Ectodermal cell (in vitro differentiated cells): Measurements from ENCODE around the gene PPP2R5A.
"Not testable (repeated sequence)": the region's sequence is repeated elsewhere in the genome, so short reads cannot be mapped to it uniquely, and the experiment has no call there.

Experiments used
- H3K27ac ChIP-seq: 2 replicates; pipeline ENCODE4 v1.7.0; 2013; ENCODE audit warnings: mild to moderate bottlenecking, low read depth, low read length; ENCODE audit not compliant: insufficient read depth, poor library complexity, severe bottlenecking
- H3K27me3 ChIP-seq: 2 replicates; pipeline ENCODE4 v1.7.0; 2013; ENCODE audit warnings: mild to moderate bottlenecking, low read length; ENCODE audit not compliant: insufficient read depth, control insufficient read depth, poor library complexity, severe bottlenecking
- H3K36me3 ChIP-seq: one replicate; pipeline ENCODE4 v1.7.0; 2013; ENCODE audit warnings: low read length; ENCODE audit not compliant: control insufficient read depth, insufficient read depth
- H3K4me1 ChIP-seq: one replicate; pipeline ENCODE4 v1.7.0; 2013; ENCODE audit warnings: low read length; ENCODE audit not compliant: control insufficient read depth, insufficient read depth
- H3K4me3 ChIP-seq: 2 replicates; pipeline ENCODE4 v1.7.0; 2013; ENCODE audit warnings: low read depth, low read length, control low read depth; ENCODE audit not compliant: insufficient read depth
- H3K9me3 ChIP-seq: 2 replicates; pipeline ENCODE4 v1.7.0; 2013; ENCODE audit warnings: mild to moderate bottlenecking, low read length, moderate library complexity; ENCODE audit not compliant: control insufficient read depth
- WGBS, 2 experiments: methylation state at CpG; one replicate each; pipeline ENCODE4 v1.1.7; 2013; ENCODE audit warnings: missing lambda C conversion rate in 2 of 2; 5-methylcytosine and 5-hydroxymethylcytosine counted together

Gene PPP2R5A

DNA sequence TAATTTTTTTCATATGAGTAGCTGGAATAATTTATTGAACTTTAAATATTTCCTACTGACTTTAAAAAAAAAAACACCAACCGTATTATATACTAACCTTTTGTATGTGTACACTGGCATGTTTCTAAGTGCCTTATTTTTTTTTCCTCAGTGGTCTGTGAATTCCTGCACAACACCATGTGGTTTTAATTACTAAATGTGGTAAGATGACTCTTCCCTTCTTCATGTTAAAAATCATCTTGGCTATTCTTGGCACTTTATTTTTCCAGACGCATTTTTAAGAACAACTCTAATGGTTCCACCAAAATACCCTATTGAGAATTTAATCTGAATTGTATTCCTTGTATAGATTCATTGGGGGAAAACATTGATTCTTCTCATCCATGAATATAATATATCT lies 28.4 kb downstream of the PPP2R5A start:
- H3K4me3 ChIP-seq, result no peak overlapping the region
- peaks cover 6% of the 10 kb centered on the region for H3K4me1 ChIP-seq
- 83 to 100% methylated on average over 1 to 2 of the region's 2 CpGs for WGBS, 2 experiments
- no peak overlapping the region for H3K27ac ChIP-seq
- H3K9me3 ChIP-seq, result no peaks in the 10 kb centered on the region
- H3K36me3 ChIP-seq, result no peaks in the 10 kb centered on the region
- no peaks in the 10 kb centered on the region for H3K27me3 ChIP-seq

DNA sequence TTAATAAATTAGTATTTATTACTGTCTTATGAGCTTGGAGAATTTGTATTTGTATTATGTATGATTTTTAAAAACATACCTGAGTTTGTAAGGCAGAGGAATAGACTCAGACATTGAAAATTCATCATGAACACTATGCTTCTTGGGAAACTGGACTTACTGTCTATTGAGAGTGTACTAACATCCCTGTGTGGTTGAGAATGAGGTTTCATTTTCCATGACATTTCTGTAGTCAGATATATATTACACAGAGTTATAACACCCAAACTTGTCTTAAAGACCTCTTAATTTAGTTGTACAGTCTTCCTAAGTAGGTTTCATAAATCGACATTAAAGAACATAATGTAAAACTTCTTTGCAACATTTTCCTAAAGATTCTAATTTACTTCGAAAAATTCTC lies 30.0 kb downstream of the PPP2R5A start:
- Histone ChIP-seq H3K9me3 (no peaks in the 10 kb centered on the region), H3K36me3 (no peaks in the 10 kb centered on the region), H3K4me3 (no peak overlapping the region), H3K27me3 (no peaks in the 10 kb centered on the region), H3K27ac (no peak overlapping the region), H3K4me1 (peaks cover 6% of the 10 kb centered on the region)
- WGBS, 2 experiments, result 71 to 80% methylated on average over 1 of the region's 2 CpGs

- no peak overlapping the region for H3K4me3 ChIP-seq
- no peak overlapping the region for H3K27ac ChIP-seq
- no peaks in the 10 kb centered on the region for H3K27me3 ChIP-seq
Measured at GRCh38 chr1:212315907-212316306, 30.7 kb downstream of the PPP2R5A start.

DNA sequence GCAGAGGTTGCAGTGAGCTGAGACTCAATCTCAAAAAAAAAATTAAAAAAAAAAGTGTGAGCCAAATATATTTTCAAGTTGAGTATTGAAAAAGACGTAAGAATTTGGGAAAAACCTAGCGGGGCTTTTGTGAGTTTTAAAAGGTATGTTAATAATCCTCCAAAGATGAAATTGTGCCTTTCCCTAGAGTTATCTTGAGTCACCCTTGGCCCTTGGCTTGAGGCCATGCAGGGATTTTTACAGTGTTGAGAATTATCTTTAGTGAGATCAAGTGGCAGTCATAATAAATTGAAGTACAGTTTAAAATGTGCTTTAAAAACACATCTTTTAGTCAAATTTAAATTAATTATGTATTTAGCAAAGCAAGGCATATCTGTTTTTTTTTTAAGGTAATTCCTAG lies 32.7 kb downstream of the PPP2R5A start:
- Histone ChIP-seq H3K36me3 (no peaks in the 10 kb centered on the region), H3K27me3 (no peaks in the 10 kb centered on the region), H3K4me3 (no peak overlapping the region), H3K27ac (no peak overlapping the region), H3K4me1 (no peaks in the 10 kb centered on the region), H3K9me3 (no peaks in the 10 kb centered on the region)
- WGBS, 2 experiments, result 94 to 96% methylated on average over 2 of the region's 2 CpGs

More at GRCh38 chr1:212315907-212316306, 30.7 kb downstream of the PPP2R5A start:
- no peaks in the 10 kb centered on the region for H3K36me3 ChIP-seq
- no peaks in the 10 kb centered on the region for H3K4me1 ChIP-seq
- no peaks in the 10 kb centered on the region for H3K9me3 ChIP-seq

DNA sequence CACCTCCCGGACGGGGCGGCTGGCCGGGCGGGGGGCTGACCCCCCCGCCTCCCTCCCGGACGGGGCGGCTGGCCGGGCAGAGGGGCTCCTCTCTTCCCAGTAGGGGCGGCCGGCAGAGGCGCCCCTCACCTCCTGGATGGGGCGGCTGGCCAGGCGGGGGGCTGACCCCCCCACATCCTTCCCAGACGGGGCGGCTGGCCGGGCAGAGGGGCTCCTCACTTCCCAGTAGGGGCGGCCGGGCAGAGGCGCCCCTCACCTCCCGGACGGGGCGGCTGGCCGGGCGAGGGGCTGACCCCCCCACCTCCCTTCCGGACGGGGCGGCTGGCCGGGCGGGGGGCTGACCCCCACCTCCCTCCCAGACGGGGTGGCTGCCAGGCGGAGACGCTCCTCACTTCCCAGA lies 35.8 kb downstream of the PPP2R5A start:
- not testable (repeated sequence) for H3K4me1 ChIP-seq, H3K27ac ChIP-seq, H3K4me3 ChIP-seq, H3K36me3 ChIP-seq, H3K9me3 ChIP-seq, H3K27me3 ChIP-seq
- WGBS, 2 experiments, result 98 to 100% methylated on average over 7 to 12 of the region's 34 CpGs

GRCh38 chr1:212323066-212323465 lies 37.9 kb downstream of the PPP2R5A start:
- H3K27me3 ChIP-seq, result no peaks in the 10 kb centered on the region
- no peaks in the 10 kb centered on the region for H3K9me3 ChIP-seq
- no peak overlapping the region for H3K4me3 ChIP-seq
- no peaks in the 10 kb centered on the region for H3K4me1 ChIP-seq
- WGBS, 2 experiments, result 86 to 100% methylated on average over 1 of the region's 3 CpGs
- H3K27ac ChIP-seq, result no peak overlapping the region
- no peaks in the 10 kb centered on the region for H3K36me3 ChIP-seq

DNA sequence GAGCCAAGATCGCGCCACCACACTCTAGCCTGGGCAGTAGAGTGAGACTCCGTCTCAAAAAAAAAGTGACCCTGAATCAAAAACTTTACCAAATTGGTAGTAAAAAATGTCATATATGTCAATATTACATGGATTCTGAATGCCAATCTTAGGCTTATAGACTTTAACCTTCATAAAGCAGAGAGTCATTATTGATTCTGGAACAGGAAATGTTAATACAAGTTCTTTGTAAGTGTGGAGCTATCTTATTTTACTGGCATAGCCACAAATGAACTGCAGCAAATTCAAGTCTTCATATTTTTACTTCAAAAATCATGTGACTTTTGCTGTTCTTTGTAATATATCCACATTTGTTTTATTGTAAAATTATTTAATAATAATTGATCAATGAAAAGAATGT lies 41.3 kb downstream of the PPP2R5A start:
- H3K9me3 ChIP-seq, result no peaks in the 10 kb centered on the region
- 60 to 65% methylated on average over 3 of the region's 3 CpGs for WGBS, 2 experiments

DNA sequence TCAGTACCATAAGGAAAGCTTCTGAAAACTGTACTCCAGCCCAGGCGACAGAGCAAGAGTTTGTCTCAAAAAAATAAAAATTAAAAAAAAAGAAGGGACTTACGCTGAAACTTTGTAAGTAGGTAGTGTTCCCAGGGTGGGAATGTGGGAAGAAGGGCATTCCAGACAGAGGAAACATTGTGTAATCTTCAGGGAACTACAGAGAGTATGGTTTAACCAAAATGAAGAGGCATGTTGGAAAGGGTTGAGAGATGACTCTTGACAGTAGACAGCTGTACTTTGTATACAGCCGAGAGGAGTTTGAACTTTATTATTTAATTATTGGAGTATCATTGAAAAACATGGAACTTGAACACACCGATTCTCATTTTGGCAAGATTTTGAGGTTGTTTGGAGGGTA lies 43.0 kb downstream of the PPP2R5A start:
- no peak overlapping the region for H3K27ac ChIP-seq
- H3K4me1 ChIP-seq, result no peaks in the 10 kb centered on the region
- H3K9me3 ChIP-seq, result no peaks in the 10 kb centered on the region
- no peak overlapping the region for H3K4me3 ChIP-seq
- H3K27me3 ChIP-seq, result no peaks in the 10 kb centered on the region
- no peaks in the 10 kb centered on the region for H3K36me3 ChIP-seq
- 93 to 95% methylated on average over 4 of the region's 4 CpGs for WGBS, 2 experiments

More for the DNA sequence above, 41.3 kb downstream of the PPP2R5A start:
- Histone ChIP-seq H3K4me1 (no peaks in the 10 kb centered on the region), H3K27me3 (no peaks in the 10 kb centered on the region), H3K27ac (no peak overlapping the region), H3K36me3 (no peaks in the 10 kb centered on the region), H3K4me3 (no peak overlapping the region)

- no peaks in the 10 kb centered on the region for H3K36me3 ChIP-seq
- H3K4me3 ChIP-seq, result no peak overlapping the region
- H3K4me1 ChIP-seq, result no peaks in the 10 kb centered on the region
- no peak overlapping the region for H3K27ac ChIP-seq
- no peaks in the 10 kb centered on the region for H3K9me3 ChIP-seq
- 85 to 100% methylated on average over 2 of the region's 2 CpGs for WGBS, 2 experiments
- H3K27me3 ChIP-seq, result no peaks in the 10 kb centered on the region
Measured at GRCh38 chr1:212329105-212329504, 43.9 kb downstream of the PPP2R5A start.

- Histone ChIP-seq H3K36me3 (no peaks in the 10 kb centered on the region), H3K9me3 (no peaks in the 10 kb centered on the region), H3K4me3 (no peak overlapping the region), H3K4me1 (no peaks in the 10 kb centered on the region), H3K27ac (no peak overlapping the region), H3K27me3 (no peaks in the 10 kb centered on the region)
- 83 to 93% methylated on average over 1 of the region's 1 CpG for WGBS, 2 experiments
Measured at GRCh38 chr1:212341090-212341489, 55.9 kb downstream of the PPP2R5A start.

- WGBS, 2 experiments, result 95 to 98% methylated on average over 4 of the region's 4 CpGs
- H3K36me3 ChIP-seq, result no peaks in the 10 kb centered on the region
- H3K27me3 ChIP-seq, result no peaks in the 10 kb centered on the region
- H3K4me1 ChIP-seq, result no peaks in the 10 kb centered on the region
- no peak overlapping the region for H3K27ac ChIP-seq
- no peak overlapping the region for H3K4me3 ChIP-seq
- no peaks in the 10 kb centered on the region for H3K9me3 ChIP-seq
Measured at GRCh38 chr1:212344905-212345304, 59.7 kb downstream of the PPP2R5A start.
